GM18517 (cell line): Measurements from ENCODE around the gene HS6ST2.

Experiments used
- ATAC-seq: cut with Tn5 transposase; IDR thresholded peaks from one replicate; pipeline ENCODE4 v1.9.1; 2021; ENCODE audit warnings: mild to moderate bottlenecking, moderate library complexity; ENCODE audit not compliant: unreplicated experiment

HS6ST2 gene

DNA sequence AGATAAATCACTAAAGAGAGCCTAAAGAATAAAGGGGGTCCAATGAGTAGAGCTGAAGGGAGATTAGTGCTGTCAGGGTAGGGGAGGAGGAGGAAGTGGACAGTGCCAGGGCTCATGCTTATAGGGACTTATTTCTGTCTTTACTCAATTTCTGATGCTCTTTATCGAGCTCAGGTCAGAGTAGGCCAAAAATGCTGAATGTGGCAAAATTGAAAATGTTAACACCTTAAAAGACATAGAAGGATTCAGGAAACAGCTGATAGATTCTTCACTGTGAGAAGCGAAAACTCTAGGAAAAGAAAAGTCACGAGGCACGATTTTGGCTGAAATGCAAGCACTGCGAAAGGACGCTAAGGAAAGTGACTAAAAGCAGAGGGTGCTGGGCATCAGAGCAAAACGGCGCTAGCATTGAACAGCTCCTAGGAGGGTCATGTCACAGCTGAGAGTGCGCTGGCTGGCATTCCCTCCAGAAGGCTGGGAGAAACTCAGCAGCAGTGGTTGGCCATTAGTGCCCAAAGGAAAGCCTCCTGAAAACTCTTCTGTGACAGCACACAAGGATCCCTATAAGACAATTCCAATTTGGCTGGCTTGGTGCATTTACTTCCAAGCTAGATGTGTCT is 150.9 kb downstream of the HS6ST2 start:
- ATAC-seq = no peak

DNA sequence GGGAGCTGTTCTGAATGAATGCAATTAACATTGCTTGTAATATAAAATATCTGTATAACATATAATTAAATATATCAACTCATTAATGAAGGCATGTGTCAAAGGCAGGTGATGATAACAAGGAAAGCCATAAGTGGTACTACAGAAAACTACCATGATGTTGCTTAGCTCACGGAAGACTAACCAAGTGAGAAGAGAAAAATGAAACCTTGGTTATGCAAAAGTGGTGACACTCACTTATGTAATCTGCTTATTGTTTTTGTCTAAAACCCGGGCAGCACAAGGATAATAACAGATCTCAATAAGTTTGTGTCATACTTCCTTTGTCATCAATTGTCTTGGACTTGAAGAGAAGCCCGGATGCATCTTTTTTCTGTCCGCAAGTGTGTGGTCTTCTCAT is 156.4 kb downstream of the HS6ST2 start:
- no peak for ATAC-seq

DNA sequence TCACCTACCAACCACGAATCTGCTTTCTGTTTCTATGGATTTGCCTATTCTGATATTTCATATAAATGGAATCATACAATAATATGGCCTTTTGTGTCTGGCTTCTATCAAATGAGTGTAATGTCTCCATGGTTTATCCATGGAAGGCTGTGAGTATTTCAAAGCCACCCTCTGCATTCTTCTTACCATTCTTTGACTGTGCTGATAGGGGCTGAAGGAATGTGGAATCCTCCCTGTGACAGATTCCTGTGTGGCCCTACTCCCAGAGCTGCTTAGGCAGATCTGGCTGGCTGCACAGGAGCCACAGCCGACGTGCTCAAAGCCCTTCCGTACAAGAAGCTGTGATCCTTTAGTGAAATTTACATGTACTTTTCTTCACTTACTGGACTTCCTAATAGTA is 163.2 kb downstream of the HS6ST2 start:
- ATAC-seq = no peak

DNA sequence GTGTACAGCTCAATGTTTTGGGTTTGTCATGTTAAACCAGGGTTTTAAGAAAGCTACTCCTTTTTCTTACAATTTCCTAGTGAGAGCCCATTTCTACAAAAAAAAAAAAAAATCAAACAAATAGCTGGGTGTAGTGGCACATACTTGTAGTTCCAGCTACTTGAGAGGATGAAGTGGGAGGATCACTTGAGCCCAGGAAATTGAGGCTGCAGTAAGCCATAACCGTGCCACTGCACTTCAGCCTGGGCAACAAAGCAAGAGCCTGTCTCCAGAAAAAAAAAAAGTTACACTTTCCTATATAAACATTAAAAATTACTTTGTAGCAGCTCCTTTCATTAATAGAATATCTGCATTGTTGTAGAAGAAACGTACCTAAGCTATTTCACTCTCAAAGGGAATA is 166.7 kb downstream of the HS6ST2 start:
- ATAC-seq = no peak

DNA sequence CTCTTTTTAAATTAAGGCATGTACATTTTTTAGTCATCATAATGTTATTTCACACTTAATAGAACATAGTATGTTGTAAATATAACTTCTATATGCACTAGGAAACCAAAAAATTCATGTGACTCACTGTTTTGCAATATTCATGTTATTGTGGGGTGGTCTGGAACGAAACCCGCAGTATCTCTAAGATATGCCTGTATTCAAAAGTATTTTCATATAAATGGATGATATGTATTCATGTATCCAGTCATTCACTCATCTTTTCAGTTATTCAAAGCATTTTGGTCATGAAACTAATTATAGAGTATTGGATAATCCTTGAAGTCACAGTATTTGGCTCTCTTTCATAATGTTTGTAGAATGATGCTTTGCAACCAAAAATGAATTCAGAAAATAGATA is 168.1 kb downstream of the HS6ST2 start:
- ATAC-seq = no peak

DNA sequence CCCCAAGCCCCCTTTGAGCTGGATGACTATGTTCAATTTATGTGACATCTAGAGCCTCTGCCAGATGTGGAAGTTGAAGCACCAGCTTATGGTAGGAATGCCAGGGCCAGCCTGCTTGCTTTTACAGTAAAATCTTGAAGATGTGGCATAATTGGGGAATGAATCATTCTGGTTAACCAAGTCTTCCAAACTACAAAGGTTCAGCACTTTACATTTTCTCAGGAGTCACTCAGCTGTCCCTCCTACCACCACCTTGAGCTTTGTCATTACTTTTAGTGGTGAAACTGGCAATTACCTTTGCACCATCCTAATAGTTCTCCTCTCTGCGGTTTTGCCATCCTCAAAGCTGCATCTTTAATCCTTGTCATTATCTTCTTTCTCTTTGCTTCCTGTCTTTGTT is 172.2 kb downstream of the HS6ST2 start:
- no peak for ATAC-seq

DNA sequence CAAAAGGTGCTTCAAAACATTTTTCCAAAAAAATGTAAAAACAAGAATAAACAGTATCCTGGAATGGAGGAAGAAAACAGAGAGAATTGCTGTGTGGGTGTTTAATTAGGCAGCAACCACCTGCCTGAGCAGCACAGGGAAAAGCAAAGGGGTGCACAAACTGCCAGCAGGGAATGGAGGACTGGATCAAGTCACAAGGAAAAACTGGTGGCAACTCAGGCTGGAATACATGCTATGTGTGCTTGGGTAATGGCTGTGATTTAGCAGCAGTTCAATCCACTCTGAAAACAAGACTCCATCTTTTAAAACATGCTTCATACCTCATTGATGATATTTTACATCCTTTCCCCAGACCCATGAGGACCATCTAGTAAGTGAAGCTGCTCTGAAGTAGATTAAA is 179.5 kb downstream of the HS6ST2 start:
- ATAC-seq = no peak

DNA sequence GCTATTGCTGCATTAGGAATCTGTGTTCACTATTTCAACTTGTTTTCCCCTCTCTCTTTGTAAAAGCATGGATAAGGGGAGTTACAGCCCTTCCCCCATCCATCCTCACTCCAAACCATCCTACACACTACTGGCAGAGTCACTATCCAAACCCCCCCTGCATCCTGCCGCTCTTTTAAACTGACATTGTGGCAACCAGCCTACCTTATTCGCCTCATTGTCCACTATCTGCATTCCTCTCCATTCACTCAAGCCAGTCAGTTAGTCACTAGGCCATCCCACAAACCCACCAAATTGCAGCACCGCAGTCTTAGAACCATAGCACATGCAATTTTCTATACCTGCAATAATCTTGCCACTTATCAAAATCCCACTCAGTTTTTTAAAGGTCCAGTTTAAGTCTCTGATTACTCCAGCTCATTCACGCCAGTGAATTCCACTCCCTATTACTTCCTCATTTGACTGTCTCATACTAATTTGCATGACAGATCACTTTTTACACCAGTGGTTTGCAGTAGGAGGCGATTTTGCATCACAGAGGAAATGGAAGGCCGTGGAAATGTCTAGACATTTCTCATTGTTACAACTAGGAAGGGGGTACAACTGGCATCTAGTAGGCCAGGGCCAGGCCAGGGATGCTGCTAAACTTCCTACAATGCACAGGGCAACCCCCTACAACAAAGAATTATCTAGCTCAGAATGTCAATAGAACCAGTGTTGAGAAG is 181.8 kb downstream of the HS6ST2 start:
- no peak for ATAC-seq

DNA sequence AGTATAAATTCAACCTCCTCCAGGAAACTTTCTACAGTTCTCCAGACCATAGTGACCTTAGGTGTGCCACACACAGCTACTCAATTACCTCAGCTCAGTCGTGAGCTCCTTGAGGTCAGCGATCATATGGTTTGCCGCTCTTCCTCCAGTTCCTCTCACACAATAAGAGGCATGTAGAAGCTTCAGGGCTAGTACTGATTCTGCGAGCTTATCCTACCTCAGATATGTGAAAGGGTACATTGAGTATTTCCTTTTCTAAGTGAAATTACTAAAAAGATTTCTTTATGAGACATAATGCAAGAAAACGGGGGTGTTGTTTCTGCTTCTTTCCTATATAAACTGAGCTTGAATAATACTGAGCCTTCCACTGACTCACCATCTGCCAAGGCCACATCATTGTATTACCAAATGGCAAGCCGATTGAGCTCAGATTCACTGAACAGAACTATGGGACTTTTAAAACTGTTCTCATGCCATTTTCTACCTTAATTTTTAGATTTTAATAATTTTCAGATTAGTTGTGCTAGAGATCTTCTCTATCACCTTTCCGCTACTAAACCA is 183.1 kb downstream of the HS6ST2 start:
- no peak for ATAC-seq

DNA sequence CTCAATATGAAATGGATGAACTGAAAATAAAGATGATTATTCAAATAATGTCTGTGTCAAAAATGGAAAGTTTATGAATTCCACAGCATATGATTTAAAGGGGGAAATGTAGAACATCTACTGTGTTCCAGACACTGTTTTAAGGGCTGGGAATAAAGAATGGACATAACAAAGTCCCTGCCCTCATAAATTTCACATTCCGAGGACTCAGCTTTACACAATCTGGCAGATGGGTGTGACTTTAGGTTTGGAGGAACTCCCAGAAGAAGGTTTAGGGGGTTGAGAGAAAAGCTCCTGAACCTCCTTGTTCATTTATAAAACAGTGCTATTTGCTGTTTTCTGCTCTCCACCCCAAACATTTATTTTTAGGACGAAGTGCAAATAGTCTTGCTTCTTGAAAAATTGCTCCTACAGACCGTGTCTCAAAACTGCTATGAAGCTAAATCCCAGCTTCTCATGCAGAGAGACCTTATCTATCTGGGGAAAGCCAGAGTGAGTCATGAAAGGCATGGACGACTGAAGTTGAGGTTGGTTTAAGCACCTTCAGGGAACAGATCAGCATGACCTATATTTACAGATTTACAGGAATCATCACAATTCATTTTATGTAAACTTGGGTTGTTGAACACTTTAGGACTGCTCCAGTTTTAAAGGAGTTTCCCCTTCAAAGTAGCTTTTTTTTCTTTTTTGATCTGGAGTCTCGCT is 184.3 kb downstream of the HS6ST2 start:
- ATAC-seq = no peak

DNA sequence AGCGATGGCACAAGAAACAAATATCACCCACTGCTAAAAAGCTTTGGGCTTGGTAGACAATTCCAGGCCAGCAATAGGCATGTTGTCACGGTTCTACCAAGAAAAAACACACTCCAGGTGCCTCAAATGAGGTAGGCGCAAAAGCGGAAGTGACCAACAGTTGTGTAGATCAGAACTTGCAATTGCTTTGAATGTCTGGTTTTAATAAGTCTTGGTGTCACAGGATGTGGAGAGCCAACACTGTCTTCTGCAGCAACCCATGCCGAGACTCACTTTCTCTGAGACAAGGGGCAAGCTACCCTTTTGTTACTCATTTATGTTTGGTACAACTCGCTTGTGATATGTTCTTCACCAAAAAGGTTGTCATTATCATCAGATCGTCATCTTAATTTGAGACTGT is 188.8 kb downstream of the HS6ST2 start:
- ATAC-seq = no peak

DNA sequence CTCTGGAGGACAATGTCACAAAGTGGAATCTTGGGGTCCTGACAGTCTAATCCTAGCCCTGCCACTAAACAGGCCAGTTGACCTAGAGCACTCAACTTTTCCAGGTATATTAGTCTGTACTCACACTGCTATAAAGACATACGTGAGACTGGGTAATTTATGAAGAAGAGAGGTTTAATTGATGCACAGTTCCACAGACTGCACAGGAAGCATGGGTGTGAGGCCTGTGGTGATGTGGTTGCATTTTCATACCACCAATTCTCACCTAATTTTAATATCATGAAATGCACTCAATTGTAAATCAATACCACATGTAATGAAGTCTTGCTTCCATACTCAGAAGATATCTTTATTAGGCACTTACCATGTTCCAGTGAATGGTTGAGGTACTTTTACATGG is 192.0 kb downstream of the HS6ST2 start:
- no peak for ATAC-seq

DNA sequence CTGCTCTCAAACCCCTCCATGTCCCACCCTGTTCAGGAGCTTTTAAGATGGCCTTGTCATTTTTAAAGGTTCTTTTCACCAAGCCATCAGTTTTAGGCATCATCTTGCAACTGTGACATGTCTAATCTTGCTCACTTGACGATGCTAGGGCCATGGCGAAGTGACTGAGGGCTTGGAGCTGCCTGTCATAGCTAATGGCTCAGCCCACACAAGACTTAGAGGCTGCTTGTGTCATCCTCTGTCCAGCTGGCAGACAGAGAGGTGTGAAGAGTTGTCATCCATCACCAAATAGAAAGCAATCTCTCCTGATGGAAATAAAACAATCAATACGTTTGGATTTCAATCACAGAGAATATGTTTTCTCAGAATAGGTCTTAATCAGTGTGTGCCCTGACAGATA is 194.9 kb downstream of the HS6ST2 start:
- no peak for ATAC-seq

DNA sequence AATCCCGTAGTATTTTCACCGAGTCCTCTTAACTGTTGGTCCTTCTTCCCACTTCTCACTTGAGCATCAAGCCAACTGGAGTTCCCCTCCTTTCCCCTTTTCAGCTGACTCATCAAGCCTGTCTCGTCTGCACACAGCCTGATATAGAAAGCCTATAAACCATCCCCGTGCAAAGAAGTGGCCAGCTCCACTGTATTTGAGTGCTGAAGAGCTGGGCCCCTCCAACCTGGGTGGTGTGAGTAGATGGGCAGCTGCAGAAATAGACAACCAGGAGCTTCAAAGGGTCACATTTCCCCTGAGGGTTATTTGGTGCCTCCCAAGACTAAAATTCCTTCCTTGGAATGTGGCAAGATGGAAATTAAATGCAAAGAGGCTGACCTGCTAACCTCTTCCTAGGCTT is 199.7 kb downstream of the HS6ST2 start:
- no peak for ATAC-seq

DNA sequence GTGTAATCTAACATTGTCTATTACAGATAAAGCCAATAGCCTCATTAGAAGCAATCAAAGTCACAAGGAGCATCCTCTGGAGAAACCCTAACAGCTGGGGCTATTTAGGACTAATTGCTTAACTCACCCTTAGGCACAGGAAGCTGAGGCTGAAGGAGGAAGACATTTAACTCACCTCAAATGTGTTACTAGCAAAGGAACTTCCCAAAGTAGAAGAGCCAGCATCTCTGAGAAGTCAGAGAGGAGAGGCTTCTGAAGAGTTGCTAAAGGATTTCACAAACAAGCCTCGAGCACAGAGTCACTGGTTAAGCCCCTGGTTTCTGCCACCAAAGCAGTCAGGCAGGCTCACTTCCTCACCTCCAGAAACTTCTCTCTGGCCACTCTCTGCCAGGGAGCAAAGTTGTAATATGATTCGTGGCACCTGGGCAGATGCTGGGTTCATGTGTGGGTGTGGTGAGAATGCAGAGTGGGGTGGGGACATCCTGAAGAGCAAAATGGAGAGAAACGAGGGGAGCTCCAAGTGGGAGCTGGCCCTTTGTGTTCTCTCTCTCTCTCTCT is 201.3 kb downstream of the HS6ST2 start:
- no peak for ATAC-seq

DNA sequence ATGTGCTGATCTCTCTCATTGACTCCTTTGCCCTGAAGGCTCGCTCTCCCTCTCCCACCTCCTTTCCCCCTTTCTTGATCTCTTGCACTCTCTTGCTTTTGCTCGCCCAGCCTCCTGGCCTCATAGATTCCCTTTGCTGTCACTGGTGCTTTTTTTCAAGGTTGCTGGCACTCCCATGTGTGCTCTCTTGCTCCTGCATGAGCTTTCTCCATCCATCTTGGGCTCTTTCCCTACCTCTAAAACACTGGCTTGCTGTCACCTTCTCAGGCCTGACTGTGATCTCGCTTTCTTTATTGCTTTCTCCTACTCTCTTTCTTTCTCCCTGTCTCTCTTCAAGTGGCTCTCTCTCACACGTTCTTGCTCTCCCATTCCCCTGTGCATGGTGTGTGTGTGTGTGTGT is 202.0 kb downstream of the HS6ST2 start:
- ATAC-seq = no peak

DNA sequence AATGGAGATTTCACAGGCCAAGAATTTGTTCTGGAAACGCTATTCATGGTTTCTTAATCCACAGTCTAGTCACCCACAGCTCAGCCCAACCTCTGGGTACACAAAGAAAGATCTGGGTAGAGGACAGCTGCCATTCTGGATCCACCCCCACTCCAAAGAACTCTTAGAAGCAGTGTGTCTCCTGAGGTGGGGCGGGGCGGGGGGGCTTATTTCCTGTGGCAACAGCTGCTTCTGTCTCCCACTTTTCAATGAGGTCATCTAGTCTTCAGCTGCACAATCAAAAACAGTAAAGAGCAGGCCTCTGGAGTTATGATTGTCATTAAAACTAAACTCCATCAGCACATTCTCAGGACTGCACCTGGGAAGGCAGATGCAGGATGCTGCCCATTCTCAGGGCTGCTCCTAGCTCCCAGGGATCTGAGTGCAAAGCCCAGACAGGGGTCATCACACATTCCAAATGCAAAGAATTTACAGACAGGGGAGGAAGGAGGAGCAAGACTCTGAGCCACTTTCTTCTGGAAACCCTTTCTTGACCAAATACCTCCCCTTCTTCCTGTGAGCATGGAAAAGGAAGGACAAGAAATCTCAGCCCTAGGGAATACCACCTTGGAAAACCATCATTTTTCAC is 207.3 kb downstream of the HS6ST2 start:
- no peak for ATAC-seq

DNA sequence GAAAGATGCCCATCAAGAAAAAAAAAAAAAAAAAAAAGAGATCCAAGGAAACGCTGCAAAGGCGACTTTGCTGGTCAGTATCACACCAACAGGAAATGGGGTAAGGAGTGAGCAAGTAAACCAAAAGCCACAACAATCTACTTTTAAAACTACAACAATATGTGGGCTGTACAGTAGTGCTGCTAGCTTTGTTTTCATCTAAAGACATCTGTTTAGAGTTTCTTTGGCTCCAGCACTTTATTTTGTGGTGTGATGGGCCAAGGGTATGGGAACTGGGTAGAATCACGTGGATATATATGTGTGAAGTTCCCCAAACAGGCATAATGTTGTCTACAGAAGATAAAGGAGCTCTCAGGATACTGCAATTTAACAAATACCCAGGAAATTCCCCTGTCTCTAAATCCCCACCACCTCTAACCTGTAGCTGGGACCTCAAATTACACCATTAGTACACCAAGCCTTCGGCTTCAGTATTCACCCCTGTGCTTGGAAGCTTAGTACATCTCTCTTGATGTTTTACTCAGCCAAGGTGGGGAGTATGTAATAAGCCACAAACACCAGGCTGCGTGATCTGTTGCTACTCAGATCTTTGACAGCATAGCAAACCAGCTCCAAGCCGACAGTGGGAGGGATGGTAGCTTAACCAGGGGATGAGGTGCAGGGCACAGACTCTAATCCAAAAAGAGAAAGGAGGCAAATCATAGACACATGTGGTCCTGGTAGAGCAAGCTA is 207.9 kb downstream of the HS6ST2 start:
- ATAC-seq = no peak

DNA sequence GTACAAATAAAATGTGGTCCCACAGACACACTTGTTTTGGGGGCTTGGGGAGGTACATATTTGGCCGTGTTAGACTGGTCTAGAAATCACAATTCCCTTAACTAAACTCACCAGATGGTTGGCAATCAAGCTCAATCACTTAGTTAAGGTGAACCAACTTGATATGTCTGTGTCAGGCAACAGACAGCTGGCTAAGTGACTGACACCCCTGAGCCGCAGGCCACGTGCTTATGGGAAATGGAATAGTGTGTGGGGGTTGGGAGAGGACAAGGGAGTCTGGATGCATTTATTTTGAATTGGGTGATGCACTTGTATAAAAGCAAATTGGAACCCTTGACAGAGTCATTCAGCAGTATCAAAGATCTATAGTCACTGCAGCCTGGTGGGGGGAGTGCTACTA is 209.0 kb downstream of the HS6ST2 start:
- no peak for ATAC-seq

DNA sequence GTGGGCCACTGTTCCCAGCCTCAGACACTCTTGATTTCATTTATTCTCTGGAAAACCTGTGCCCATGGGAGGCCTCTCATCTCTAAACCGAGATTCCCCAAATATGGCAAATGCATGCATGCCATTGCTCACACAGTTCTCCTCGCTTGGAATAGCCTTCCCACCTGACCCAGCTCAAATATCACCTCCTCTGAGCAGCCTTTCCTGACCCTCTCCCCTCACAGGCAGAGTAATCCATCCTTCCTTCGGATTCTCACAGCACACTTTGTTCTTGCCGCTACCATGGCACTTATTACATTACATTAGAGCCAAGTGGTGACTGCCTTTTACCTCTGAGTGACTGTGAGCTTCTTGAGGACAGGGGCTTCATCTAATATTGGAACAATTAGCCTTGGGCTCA is 209.5 kb downstream of the HS6ST2 start:
- no peak for ATAC-seq

DNA sequence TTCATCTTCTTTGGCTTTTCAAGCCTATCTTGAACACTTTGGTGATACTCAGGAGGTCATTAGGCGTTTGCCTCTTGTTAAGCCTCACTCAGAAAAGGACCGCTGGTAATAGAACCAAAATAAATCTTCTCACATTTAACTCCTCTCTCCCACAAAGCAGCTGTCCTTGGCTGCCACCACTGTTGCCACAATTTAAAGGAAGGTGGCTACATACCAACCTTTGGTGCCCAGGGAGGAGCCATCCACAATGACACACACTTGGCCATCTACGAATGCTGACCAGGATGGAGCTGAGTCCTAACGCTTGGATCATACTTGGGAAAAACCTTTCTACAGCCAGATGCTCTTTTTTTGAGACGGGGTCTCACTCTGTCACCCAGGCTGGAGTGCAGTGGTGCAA is 210.2 kb downstream of the HS6ST2 start:
- ATAC-seq = no peak
